Right lobe of liver (tissue), 4 donors: ENCODE measurements around the gene CTNND2.

Source experiments
- POLR2A ChIP-seq: fragments of 450-650 bp; IDR thresholded peaks from one replicate; pipeline ENCODE4 v1.6.1; 2017; ENCODE audit warnings: antibody characterized with exemption, mild to moderate bottlenecking
- TF ChIP-seq, protein P1 (sequence below), 4 donors: fragments of 200-600 bp in 3 of 4; fragments of 450-650 bp in 1 of 4; IDR thresholded peaks; one replicate each; pipeline versions ENCODE4 v1.5.1 to v1.8.0; 2016 to 2022; ENCODE audit warnings: antibody characterized with exemption in 4 of 4, mild to moderate bottlenecking in 2 of 4
- donor health status: DM: no; HTN: no; CAD: no.
- donor health status: DM: no; HTN: no; CAD: no.
- donor health status: DM: no; HTN: yes; CAD: no.

DNA sequence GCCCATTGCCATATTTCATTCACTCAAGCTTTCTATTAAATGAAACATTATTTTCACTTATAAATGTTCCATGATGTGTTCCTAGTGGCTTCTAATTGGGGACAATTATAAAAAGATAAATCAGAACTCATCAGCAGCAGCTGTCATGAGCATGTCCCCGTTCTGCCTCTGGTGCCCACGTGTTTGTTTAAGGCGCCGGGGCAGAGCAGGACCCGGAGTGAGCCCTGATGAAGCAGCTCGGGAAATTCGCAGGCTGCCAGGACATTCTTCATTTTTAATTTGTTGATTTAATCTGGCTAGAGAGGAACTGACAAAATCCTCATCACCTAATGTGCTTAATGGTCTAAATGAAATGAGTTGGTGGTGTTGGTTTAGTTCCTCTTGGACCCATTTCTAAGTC is 475.0 kb downstream of the CTNND2 start:
- TF ChIP-seq, protein P1, sequence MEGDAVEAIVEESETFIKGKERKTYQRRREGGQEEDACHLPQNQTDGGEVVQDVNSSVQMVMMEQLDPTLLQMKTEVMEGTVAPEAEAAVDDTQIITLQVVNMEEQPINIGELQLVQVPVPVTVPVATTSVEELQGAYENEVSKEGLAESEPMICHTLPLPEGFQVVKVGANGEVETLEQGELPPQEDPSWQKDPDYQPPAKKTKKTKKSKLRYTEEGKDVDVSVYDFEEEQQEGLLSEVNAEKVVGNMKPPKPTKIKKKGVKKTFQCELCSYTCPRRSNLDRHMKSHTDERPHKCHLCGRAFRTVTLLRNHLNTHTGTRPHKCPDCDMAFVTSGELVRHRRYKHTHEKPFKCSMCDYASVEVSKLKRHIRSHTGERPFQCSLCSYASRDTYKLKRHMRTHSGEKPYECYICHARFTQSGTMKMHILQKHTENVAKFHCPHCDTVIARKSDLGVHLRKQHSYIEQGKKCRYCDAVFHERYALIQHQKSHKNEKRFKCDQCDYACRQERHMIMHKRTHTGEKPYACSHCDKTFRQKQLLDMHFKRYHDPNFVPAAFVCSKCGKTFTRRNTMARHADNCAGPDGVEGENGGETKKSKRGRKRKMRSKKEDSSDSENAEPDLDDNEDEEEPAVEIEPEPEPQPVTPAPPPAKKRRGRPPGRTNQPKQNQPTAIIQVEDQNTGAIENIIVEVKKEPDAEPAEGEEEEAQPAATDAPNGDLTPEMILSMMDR (IDR thresholded peaks at IDR 0.05): no peak
- no peak for TF ChIP-seq POLR2A
